Large intestine (tissue), 3 donors: ENCODE results near the gene PEX3. TPM values are rescaled to one million over a fixed set of nuclear protein-coding genes. Genes with fewer than 3 reads are reported as not detected.

Experiments
- DNase-seq, 2 donors: peaks; one replicate each; pipeline versions ENCODE4 v3.0.0 to v3.0.0-alpha.2; 2013
- H3K27ac ChIP-seq: one replicate; pipeline ENCODE4 v1.5.1; 2013; ENCODE audit warnings: low read length
- H3K27me3 ChIP-seq: 2 replicates; pipeline ENCODE4 v1.6.1; 2013; ENCODE audit warnings: low read length; ENCODE audit not compliant: control insufficient read depth, insufficient read depth
- H3K36me3 ChIP-seq: 2 replicates; pipeline ENCODE4 v1.6.1; 2013; ENCODE audit warnings: low read length; ENCODE audit not compliant: control insufficient read depth, insufficient read depth
- H3K4me1 ChIP-seq: one replicate; pipeline ENCODE4 v1.6.1; 2013; ENCODE audit warnings: low read length; ENCODE audit not compliant: control insufficient read depth, insufficient read depth
- H3K4me3 ChIP-seq: one replicate; pipeline ENCODE4 v1.5.1; 2013; ENCODE audit warnings: low read length
- H3K9me3 ChIP-seq: one replicate; pipeline ENCODE4 v1.6.1; 2013; ENCODE audit warnings: mild to moderate bottlenecking, low read depth, low read length, moderate library complexity; ENCODE audit not compliant: control insufficient read depth
- WGBS: methylation state at CpG from one replicate; pipeline ENCODE4 v1.1.5; 2013; ENCODE audit warnings: low lambda C conversion rate; ENCODE audit not compliant: insufficient coverage; 5-methylcytosine and 5-hydroxymethylcytosine counted together
- polyA plus RNA-seq: library from polyadenylated mRNA; unstranded; fragments of 120-200 nt; gene quantifications from one replicate; pipeline ENCODE4 v1.2.1, GENCODE V29; 2013

PEX3 gene
- polyA plus RNA-seq, 1 donor: 20.2 TPM

DNA sequence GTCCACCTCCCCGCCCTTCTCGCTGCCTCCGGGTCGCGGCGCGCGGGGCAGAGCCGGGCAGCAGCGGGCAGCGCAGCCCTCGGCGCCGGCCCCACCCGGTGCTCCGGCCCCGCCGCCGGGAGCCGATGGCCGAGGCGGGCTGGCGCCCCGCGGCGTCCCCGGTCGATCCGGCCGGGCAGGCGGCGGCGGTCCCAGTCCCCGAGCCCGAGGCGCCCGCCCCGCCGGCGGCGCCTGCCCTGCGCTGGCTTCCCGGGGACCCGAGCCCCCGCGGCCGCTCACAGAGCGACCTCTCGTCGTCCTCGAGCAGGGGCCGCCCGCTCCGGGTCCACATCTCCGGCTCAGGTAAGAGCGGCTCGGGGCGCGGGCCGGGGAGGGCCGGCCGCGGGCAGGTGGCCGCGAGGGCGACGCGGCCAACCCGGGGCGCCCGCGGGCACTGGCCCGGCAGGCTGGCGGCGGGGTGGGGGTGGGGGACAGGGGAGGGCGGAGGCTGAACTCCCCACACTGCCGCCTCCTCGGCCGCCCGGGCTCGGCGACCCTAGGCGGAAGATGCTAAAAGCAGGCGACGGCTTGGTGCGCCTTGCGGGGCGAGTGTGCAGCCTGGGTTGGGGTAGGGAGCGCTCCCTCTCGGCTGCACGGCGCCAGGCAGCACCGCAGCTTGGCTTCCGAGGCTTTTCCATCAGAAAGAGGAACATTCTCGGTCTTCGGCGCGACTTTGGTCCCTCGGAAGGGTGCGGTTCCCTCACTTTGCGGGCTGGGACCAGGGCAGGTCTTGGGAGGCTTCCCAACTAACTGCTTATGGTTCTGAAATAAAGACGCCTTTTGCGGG is 86.5 kb downstream of the PEX3 start:
- Histone ChIP-seq H3K27me3 (no peaks in the 10 kb centered on the region), H3K9me3 (no peaks in the 10 kb centered on the region), H3K4me1 (peaks cover 52% of the 10 kb centered on the region), H3K36me3 (no peaks in the 10 kb centered on the region), H3K4me3 (peak overlapping the region; percentile 73), H3K27ac (peak overlapping the region; percentile 96)
- DNase-seq: peak; percentile 52 to 86
- no CpG with 5 or more reads among the region's 103 CpGs for WGBS

DNA sequence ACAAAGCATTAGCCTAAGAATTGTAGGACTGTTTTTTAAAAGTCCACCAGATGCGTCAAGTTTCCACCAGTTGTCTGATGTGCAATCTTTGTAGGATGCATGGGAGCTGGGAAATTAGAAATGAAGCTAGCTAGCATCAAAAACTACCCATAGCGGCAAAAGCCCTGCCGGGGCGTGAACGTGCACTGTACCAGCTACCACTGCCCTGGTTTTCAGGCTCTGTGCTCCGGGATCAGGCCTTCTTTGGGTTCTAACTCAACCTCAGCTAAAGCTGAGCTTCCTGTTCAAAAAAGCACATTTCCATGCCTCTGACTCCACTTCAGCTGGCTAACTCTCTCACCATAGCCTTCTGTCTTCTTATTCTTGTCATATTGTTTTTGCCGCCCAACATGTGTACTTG is 87.8 kb downstream of the PEX3 start:
- H3K27me3 ChIP-seq: no peaks in the 10 kb centered on the region
- H3K4me3 ChIP-seq: peak overlapping the region; percentile 73
- peaks cover 54% of the 10 kb centered on the region for H3K4me1 ChIP-seq
- WGBS: no CpG with 5 or more reads among the region's 7 CpGs
- no peaks in the 10 kb centered on the region for H3K36me3 ChIP-seq
- no peaks in the 10 kb centered on the region for H3K9me3 ChIP-seq
- peak overlapping the region; percentile 93 for H3K27ac ChIP-seq
- no peak for DNase-seq

DNA sequence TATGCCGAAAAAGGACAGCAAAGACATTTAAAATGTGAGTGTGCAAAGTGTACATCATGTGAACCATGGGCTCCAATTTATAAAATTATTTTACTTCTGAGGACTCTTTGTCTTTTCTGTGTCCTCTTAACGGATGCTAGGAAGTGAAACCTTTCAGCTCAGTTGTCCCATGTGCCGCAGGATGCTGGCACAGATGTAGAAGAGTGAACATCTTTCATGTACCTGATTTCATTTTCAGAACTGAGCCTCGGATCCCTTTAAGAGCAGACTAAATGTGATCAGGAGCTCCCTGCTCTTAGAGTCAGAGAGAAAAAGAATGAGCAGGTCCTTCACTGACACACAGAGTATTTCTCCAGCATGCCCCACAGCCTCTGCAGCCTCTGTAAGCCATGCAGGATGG is 88.5 kb downstream of the PEX3 start:
- H3K4me3 ChIP-seq: no peak overlapping the region
- H3K36me3 ChIP-seq: no peaks in the 10 kb centered on the region
- 100% methylated on average over 1 of the region's 4 CpGs for WGBS
- peaks cover 59% of the 10 kb centered on the region for H3K4me1 ChIP-seq
- no peaks in the 10 kb centered on the region for H3K9me3 ChIP-seq
- DNase-seq: no peak
- H3K27ac ChIP-seq: peak overlapping the region; percentile 93
- H3K27me3 ChIP-seq: no peaks in the 10 kb centered on the region

DNA sequence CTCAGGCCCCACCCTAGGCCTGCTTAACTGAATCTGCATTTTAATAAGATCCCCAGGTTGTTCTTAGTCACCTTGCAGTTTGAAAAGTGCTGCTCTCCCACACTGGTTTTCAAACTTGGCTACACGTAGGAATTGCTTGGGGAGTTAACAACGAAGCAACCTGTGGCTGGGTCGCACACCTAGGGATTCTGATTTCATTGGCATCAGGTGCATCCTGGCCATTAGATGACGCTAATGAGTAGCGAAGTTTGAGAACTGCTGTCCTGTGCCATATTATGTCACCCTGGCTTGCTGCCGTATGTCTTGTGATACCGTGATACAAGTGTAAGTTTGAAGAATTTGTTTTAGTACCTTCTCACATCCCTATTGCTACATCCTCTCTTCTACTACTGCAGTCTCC is 89.1 kb downstream of the PEX3 start:
- DNase-seq: peak; percentile 50 to 62
- 80% methylated on average over 1 of the region's 7 CpGs for WGBS
- no peak overlapping the region for H3K4me3 ChIP-seq
- peaks cover 60% of the 10 kb centered on the region for H3K4me1 ChIP-seq
- no peaks in the 10 kb centered on the region for H3K36me3 ChIP-seq
- peak overlapping the region; percentile 93 for H3K27ac ChIP-seq
- H3K9me3 ChIP-seq: no peaks in the 10 kb centered on the region
- H3K27me3 ChIP-seq: no peaks in the 10 kb centered on the region

DNA sequence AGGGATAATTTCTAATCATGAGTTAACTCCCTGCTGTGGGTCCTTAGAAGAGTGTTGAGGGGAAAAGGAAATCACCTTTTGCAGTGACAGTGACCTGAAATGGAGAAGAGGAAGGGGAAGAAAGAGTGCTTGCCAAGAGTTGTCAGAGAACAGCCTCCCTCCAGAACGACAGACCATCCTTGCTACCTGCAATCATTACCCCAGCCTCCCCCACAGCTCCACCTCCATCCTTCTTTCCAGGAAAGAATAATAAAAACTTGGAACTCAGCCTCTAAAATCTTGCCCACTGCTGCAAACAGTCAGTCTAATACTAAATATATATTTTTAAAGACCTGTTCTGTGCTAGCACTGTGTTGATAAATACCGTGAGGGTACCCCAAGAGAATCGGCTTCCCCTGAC is 89.6 kb downstream of the PEX3 start:
- WGBS: 63% methylated on average over 2 of the region's 3 CpGs
- DNase-seq: no peak
- peak overlapping the region; percentile 93 for H3K27ac ChIP-seq
- peaks cover 62% of the 10 kb centered on the region for H3K4me1 ChIP-seq
- H3K27me3 ChIP-seq: no peaks in the 10 kb centered on the region
- H3K36me3 ChIP-seq: no peaks in the 10 kb centered on the region
- no peak overlapping the region for H3K4me3 ChIP-seq
- H3K9me3 ChIP-seq: no peaks in the 10 kb centered on the region

Other genes with a start within 250 kb of the PEX3 start
- 32.2 TPM for gene ADAT2, start 110 bp upstream of the PEX3 start, polyA plus RNA-seq
- gene FUCA2, start 60.9 kb downstream of the PEX3 start, polyA plus RNA-seq: 121 TPM
- 28.1 TPM for gene PHACTR2, start 227.2 kb downstream of the PEX3 start, polyA plus RNA-seq